OCI-LY1 (cell line): Measurements from ENCODE around the gene POPDC3.

Experiments
- H2AFZ ChIP-seq: fragments of 200-600 bp; sonication (generic), shearing (Covaris generic); 2 replicates; pipeline ENCODE4 v1.6.0; 2014; ENCODE audit warnings: antibody characterized with exemption, mild to moderate bottlenecking, low read length
- H3F3A ChIP-seq: fragments of 200-600 bp; sonication (generic), shearing (Covaris generic); 2 replicates; pipeline ENCODE4 v1.6.0; 2014; ENCODE audit warnings: mild to moderate bottlenecking, antibody characterized with exemption, low read length, moderate library complexity; ENCODE audit not compliant: insufficient read depth
- H3K27ac ChIP-seq: fragments of 200-600 bp; sonication (generic); 2 replicates; pipeline ENCODE4 v1.5.1; 2014; ENCODE audit warnings: low read length, mixed run types, mild to moderate bottlenecking, low read depth; ENCODE audit not compliant: poor library complexity, severe bottlenecking
- H3K27me3 ChIP-seq: fragments of 200-600 bp; sonication (generic); 2 replicates; pipeline ENCODE4 v1.6.0; 2014; ENCODE audit warnings: antibody characterized with exemption, mild to moderate bottlenecking, low read length, moderate library complexity; ENCODE audit not compliant: insufficient read depth
- H3K36me3 ChIP-seq: fragments of 200-600 bp; sonication (generic); 2 replicates; pipeline ENCODE4 v1.6.1; 2014; ENCODE audit warnings: mild to moderate bottlenecking, antibody characterized with exemption, low read length, moderate library complexity, mixed read lengths; ENCODE audit not compliant: insufficient read depth
- H3K4me1 ChIP-seq: fragments of 200-600 bp; sonication (generic); 2 replicates; pipeline ENCODE4 v1.5.1; 2014; ENCODE audit warnings: mild to moderate bottlenecking, low read length, moderate library complexity; ENCODE audit not compliant: insufficient read depth, severe bottlenecking
- H3K4me2 ChIP-seq: fragments of 200-600 bp; sonication (generic), shearing (Covaris generic); 2 replicates; pipeline ENCODE4 v1.6.1; 2014; ENCODE audit warnings: low read length
- H3K4me3 ChIP-seq: fragments of 200-600 bp; sonication (generic); 2 replicates; pipeline ENCODE4 v1.5.1; 2014; ENCODE audit warnings: low read length, low read depth, mild to moderate bottlenecking, mixed read lengths; ENCODE audit not compliant: poor library complexity, severe bottlenecking
- H3K79me2 ChIP-seq: fragments of 200-600 bp; shearing (Covaris generic); 2 replicates; pipeline ENCODE4 v1.6.1; 2016; ENCODE audit warnings: mixed run types, low read length, mixed read lengths; ENCODE audit not compliant: insufficient read depth
- H3K9ac ChIP-seq: fragments of 200-600 bp; sonication (generic), shearing (Covaris generic); 2 replicates; pipeline ENCODE4 v1.6.1; 2014; ENCODE audit warnings: mild to moderate bottlenecking, low read length, mixed read lengths
- H3K9me2 ChIP-seq: fragments of 200-600 bp; sonication (generic), shearing (Covaris generic); 2 replicates; pipeline ENCODE4 v1.6.1; 2014; ENCODE audit warnings: low read depth, mild to moderate bottlenecking, low read length, mixed read lengths
- H3K9me3 ChIP-seq: fragments of 200-600 bp; shearing (Covaris generic); 2 replicates; pipeline ENCODE4 v1.6.1; 2014; ENCODE audit warnings: low read length, mixed read lengths
- H4K20me1 ChIP-seq: fragments of 200-600 bp; sonication (generic), shearing (Covaris generic); 2 replicates; pipeline ENCODE4 v1.6.0; 2016; ENCODE audit warnings: mild to moderate bottlenecking, low read length; ENCODE audit not compliant: insufficient read depth
- EZH2 ChIP-seq: fragments of 200-600 bp; sonication (generic), shearing (Covaris generic); IDR thresholded peaks from 2 replicates; pipeline ENCODE4 v1.8.0; 2017; ENCODE audit warnings: borderline replicate concordance, mixed run types, mild to moderate bottlenecking, antibody characterized with exemption, low read length, moderate library complexity, mixed read lengths
- TF ChIP-seq, protein P1 (sequence below): fragments of 200-600 bp; sonication (generic), shearing (Covaris generic); IDR thresholded peaks from 2 replicates; pipeline ENCODE4 v1.5.1; 2017; ENCODE audit warnings: mild to moderate bottlenecking, antibody characterized with exemption, low read length, moderate library complexity, mixed read lengths

The POPDC3 gene

DNA sequence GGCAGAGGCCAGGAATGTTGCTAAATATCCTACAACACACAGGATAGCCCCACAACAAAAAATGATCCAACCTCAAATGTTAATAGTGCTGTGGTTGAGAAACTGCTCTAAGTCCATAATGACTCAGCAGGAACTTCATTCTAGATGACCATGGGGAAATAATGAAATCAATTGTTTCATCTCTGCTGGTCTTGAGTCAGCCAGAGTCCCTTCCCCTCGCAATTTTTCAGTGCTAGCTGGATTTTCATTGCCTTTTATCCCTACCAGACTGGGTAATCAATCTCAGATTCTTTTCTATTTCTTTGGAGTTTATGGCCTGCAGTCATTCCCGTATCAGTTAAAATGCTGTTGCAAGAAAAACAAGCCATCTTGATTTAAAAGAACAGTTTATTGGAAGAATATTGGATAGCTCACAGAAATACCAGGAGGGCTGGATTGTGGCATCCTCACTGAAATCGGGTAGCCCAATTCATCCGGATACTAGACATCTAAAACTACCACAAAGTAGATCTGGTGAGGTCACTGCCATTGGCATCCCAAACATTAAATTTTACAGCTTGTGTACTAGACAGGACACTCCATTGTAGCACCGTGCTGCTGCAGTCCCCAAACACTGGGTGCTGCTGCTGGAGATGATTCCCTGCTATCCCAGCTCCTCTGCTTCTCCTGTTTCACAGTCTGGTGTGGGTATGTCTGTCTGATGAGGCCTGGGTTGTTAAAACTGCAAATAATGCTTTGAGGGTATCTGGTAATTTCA, 30.3 kb upstream of the POPDC3 start:
- H3K27ac ChIP-seq, result no peak overlapping the region
- no peak overlapping the region for H2AFZ ChIP-seq
- no peaks in the 10 kb centered on the region for H3K4me1 ChIP-seq
- no peaks in the 10 kb centered on the region for H3K79me2 ChIP-seq
- H3F3A ChIP-seq, result no peaks in the 10 kb centered on the region
- no peaks in the 10 kb centered on the region for H3K9me2 ChIP-seq
- no peak overlapping the region for H3K9ac ChIP-seq
- no peaks in the 10 kb centered on the region for H3K36me3 ChIP-seq
- H4K20me1 ChIP-seq, result no peaks in the 10 kb centered on the region
- no peak overlapping the region for H3K4me3 ChIP-seq
- H3K27me3 ChIP-seq, result no peaks in the 10 kb centered on the region
- H3K9me3 ChIP-seq, result no peaks in the 10 kb centered on the region
- TF ChIP-seq EZH2, result no peak
- TF ChIP-seq, protein P1, sequence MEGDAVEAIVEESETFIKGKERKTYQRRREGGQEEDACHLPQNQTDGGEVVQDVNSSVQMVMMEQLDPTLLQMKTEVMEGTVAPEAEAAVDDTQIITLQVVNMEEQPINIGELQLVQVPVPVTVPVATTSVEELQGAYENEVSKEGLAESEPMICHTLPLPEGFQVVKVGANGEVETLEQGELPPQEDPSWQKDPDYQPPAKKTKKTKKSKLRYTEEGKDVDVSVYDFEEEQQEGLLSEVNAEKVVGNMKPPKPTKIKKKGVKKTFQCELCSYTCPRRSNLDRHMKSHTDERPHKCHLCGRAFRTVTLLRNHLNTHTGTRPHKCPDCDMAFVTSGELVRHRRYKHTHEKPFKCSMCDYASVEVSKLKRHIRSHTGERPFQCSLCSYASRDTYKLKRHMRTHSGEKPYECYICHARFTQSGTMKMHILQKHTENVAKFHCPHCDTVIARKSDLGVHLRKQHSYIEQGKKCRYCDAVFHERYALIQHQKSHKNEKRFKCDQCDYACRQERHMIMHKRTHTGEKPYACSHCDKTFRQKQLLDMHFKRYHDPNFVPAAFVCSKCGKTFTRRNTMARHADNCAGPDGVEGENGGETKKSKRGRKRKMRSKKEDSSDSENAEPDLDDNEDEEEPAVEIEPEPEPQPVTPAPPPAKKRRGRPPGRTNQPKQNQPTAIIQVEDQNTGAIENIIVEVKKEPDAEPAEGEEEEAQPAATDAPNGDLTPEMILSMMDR, result no peak
- no peak overlapping the region for H3K4me2 ChIP-seq

- no peaks in the 10 kb centered on the region for H3K27me3 ChIP-seq
- no peak overlapping the region for H2AFZ ChIP-seq
- H4K20me1 ChIP-seq, result no peaks in the 10 kb centered on the region
- H3K9ac ChIP-seq, result no peak overlapping the region
- H3K9me3 ChIP-seq, result no peaks in the 10 kb centered on the region
- no peak for TF ChIP-seq EZH2
- TF ChIP-seq, protein P1, result no peak
- no peaks in the 10 kb centered on the region for H3K4me1 ChIP-seq
- H3K4me3 ChIP-seq, result no peak overlapping the region
- H3K36me3 ChIP-seq, result no peaks in the 10 kb centered on the region
- H3K79me2 ChIP-seq, result no peaks in the 10 kb centered on the region
- no peaks in the 10 kb centered on the region for H3F3A ChIP-seq
- no peaks in the 10 kb centered on the region for H3K9me2 ChIP-seq
- H3K27ac ChIP-seq, result no peak overlapping the region
- H3K4me2 ChIP-seq, result no peak overlapping the region
Observed at GRCh38 chr6:105207524-105208269, 27.9 kb upstream of the POPDC3 start.

DNA sequence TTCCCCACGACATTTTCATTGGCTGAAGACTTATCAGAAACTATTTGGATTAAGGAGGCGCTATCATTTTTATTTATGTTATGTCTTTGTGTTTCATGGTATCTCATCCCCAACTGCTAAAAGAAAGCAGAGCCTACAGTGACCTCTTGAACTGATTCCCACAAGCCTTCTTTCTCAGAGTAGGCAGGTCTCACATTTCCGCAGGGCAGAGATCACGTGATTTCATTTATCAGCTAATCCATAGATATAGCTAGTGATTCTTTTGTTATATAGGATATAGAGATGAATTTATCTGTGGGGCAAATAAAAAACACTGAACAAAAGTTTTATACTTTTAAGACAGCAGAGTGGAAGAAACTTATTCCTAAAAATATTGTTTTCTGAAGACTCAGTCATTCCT, 25.0 kb upstream of the POPDC3 start:
- Histone ChIP-seq H3K36me3 (no peaks in the 10 kb centered on the region), H2AFZ (no peak overlapping the region), H4K20me1 (no peaks in the 10 kb centered on the region), H3K4me1 (no peaks in the 10 kb centered on the region), H3F3A (no peaks in the 10 kb centered on the region), H3K27me3 (no peaks in the 10 kb centered on the region), H3K4me2 (no peak overlapping the region), H3K4me3 (no peak overlapping the region), H3K27ac (no peak overlapping the region), H3K9me3 (no peaks in the 10 kb centered on the region), H3K9ac (no peak overlapping the region), H3K79me2 (no peaks in the 10 kb centered on the region), H3K9me2 (no peaks in the 10 kb centered on the region)
- TF ChIP-seq EZH2, result no peak
- TF ChIP-seq, protein P1, result no peak
